NCI-H524 (cell line): ENCODE results near the gene HMGCS2.

Experiments
- DNase-seq, 2 experiments: peaks; one replicate each; lab custom pipeline; 2025; lab: John Stamatoyannopoulos, UW

The HMGCS2 gene

GRCh38 chr1:119768778-119769177, at the start of gene HMGCS2:
TSS of gene HMGCS2 (minus strand) at chr1:119768905. CDS start at chr1:119768844, 61 bp downstream.
- DNase-seq: no peak

- no peak for DNase-seq
Observed at GRCh38 chr1:119818181-119818580, 49.5 kb upstream of the HMGCS2 start.

DNA sequence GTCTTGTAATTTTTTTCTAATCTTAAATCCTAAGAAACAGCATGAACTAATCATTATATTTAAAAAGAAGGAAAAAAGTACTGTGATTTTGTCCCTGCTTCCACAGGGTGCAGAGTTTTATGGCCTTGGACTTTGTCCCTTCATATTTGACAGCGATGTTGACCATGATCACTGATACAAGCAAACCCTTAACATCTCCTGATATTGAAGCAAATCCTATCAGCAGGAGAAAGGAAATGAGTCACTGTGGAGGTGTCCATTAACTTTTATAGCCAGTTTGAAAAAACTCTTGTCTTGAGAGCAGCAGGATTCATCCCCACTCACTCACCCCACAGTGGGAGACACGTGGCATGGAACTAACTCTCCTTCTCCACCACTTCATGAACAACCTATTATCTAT, 47.7 kb upstream of the HMGCS2 start:
- DNase-seq: no peak

- no peak for DNase-seq
Observed at GRCh38 chr1:119815928-119816327, 47.2 kb upstream of the HMGCS2 start.

DNA sequence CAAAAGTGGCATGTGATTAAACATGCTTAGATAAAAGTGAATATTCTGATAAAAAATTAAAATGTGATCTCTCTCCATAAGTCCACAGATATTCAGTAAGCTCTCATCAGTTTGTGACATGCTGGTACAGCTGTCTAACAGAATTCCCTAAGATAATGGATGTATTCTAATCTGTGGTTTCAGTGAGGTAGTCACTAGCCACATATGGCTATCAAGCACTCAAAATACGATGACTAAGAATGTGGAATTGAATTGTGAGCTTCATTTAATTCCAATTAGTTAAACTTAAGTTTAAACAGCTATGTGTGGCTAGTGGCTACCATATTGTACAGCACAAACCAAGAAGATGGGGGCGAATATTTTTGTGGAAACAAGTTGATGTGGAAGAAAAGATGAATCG, 46.7 kb upstream of the HMGCS2 start:
- DNase-seq: no peak

GRCh38 chr1:119814288-119814687, 45.6 kb upstream of the HMGCS2 start:
- DNase-seq: no peak

GRCh38 chr1:119811985-119812557, 43.4 kb upstream of the HMGCS2 start:
- no peak for DNase-seq

DNA sequence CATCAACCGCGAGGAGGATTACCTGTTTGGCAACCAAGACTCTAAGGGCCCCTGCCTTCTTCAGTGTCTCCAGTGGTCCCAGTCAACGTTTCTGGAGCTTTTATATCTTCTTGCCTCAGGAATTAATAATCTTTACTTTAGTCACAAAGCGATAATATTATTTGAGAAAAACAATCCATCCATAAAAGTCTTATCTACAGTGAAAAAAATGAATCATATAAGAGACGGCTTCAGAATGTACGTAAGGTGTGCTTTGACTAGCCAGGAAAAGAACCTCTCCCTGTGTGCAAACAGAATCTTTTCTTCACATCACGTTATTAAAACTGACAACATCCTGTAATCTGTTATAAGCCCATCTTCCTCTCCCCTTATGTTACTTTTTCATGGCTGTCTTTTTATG, 42.7 kb upstream of the HMGCS2 start, which contains the start of gene REG4:
TSS of gene REG4 (minus strand) at position 74 of the 400 bp plus-strand sequence. CDS start 2,691 bp downstream, outside the sequence.
- no peak for DNase-seq

- peak; percentile 27 to 53 for DNase-seq
Observed at GRCh38 chr1:119808972-119809550, 40.4 kb upstream of the HMGCS2 start.

DNA sequence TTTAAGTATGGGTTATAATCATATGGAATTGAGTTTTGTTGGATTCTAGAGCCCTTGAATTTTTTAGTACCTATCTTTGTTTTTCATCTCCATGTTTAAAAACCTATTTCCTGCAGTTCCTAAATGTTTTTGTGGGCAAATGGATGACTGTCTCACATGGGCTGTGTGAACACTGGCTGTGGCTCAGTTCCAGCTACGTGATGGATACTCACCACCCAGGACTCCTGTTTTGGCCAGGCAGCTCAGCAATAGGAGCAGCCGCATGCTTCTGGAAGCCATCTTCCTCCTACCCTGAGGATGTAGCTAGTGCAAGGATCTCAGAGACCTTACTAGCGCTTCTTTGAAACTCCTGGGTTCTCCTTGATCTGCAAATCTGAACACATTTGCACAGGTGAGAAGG, 39.8 kb upstream of the HMGCS2 start:
- DNase-seq: no peak

DNA sequence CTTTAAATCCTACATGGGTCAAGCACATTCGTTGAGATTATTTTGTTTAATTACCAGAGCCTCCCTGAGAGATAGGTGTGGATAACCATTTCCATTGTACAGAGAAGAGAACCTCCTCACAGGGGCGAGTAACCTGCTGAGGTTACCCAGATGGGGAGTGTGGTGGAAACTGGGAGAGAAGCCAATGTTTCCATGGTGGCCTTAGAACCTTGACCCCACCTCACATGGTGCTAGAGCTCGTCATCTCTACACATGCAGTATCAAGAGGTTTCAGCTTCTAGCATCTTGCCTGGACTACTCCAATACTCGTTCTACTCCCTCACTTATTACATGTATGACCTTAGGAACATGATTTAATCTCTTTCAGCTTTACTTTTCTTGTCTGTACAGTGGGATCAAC, 37.8 kb upstream of the HMGCS2 start:
- DNase-seq: no peak

DNA sequence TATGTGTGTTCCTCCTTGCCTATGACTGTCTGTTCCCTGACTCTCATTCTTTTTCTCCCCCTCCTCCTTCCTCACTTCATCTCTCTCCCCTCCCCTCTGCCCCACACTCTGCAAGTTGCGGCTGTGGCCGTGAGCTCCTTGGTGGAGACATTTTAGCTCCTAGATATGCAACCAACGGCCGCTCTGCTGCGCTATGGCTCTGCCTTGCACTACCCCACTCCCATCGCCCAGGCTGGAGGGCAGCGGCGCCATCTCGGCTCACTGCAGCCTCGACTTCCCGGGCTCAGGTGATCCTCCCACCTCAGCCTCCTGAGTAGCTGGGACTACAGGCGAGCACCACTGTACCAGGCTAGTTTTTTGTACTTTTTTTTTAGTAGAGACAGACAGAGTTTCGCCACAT, 37.0 kb upstream of the HMGCS2 start:
- no peak for DNase-seq

DNA sequence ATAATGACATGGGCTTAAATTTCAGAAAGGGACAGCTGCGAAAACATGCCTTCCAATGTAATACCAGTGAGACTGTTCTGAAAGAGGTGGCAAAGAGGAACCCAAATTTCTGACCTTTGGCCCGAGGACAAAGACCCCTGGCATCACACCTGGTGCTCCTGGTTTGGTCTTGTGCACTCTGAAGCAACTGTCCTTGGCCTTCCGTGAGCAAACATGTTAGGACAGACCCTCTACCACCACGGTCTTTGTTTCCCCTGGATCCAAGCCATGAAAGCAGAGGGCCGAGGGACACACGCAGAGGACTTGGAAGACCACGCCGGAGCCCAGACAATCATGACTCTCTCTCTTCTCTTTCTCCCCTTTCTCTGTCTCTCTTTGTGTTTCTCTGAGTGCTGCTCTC, 36.5 kb upstream of the HMGCS2 start:
- DNase-seq: no peak

DNA sequence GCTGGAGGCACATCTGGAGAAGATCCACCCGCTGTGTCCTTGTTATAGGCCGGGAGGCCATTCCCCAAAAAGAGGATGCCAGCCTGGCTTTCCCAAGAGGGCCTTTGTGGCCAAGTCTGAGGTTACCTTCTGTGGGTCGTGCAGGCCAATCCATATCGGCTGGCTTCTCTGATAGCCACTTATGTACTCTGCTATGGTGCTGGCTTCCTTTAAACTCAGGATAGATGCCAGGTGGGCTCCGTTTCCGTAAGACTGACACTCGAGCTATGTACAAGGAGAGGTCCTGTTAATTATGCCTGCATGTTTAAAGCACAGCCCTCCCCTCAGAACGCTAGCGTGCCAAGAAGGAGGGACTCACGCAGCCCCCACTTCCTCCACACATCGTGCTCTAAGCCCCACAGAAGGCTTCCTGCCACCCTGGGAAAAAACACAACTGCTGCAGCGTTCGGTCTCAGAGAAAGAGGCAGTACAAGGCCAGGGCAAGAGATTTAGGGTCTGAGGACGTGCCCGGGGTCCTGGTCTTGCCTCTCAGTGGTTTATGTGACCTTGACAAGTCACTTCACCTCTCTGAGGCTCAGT, 31.0 kb upstream of the HMGCS2 start:
- no peak for DNase-seq

- DNase-seq: no peak
Observed at GRCh38 chr1:119799003-119799402, 30.3 kb upstream of the HMGCS2 start.

GRCh38 chr1:119797606-119798005, 28.9 kb upstream of the HMGCS2 start:
- no peak for DNase-seq

- no peak for DNase-seq
Observed at GRCh38 chr1:119797162-119797561, 28.5 kb upstream of the HMGCS2 start.

DNA sequence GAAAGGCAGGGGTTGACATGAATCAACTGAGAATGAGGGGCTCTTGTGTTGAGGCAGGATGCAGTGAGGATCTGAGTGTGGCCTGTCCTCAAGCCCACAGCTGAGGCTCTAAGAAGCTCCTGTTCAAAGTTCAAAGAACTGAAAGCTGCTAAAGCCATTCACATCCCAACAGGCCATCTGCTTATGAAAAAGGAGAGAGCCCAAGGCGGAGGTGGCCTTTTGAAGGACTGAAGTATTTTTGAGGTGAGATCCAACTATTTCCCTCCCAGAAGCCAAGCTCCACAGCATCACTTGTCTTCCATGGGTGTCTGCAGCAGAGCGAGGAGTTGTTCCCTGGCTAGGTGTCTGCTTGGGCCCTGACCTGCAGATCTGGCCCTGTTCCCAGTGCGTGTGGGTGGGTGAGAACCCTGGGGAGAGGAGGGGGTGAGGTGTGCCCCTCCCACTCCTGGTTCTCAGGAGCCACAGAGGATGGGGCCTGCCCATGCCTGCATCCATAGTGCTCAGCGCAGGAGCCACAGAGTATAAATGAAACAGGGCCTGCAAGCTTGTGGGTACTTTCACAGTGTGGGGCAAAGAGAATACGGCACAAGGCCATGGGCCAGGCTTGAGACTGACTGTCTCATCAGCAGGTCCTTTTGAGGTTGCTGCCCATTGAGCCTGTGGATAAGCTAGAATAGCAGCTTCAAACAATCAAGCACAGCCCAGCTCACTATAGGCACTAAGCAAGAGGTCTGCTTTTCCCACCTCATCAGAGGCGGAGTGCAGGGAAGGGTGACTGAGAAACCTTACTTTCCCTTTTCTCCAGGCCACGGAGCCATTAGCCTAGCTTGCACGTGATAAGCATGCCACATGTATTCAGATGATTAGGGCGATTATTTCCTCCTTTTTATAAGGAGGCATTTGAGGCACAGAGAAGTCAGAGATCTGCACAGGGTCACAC, 26.8 kb upstream of the HMGCS2 start:
- no peak for DNase-seq

DNA sequence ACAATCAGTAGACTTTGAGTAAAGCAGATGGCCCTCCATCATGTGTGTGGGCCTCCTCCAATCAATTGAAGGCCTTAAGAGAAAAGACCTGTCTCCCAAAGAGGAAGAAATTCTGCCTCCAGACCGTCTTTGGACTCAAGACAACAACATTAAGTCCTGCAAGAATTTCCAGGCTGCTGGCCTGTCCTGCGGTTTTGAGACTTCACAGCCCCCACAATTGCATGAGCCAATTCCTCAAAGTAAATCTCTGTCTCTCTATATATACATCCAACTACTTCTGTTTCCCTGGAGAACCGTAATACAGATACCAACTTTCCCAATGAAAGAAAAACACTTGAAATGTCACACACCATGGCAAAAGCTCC, 26.2 kb upstream of the HMGCS2 start:
- DNase-seq: no peak

- DNase-seq: no peak
Observed at GRCh38 chr1:119794230-119794875, 25.6 kb upstream of the HMGCS2 start.

DNA sequence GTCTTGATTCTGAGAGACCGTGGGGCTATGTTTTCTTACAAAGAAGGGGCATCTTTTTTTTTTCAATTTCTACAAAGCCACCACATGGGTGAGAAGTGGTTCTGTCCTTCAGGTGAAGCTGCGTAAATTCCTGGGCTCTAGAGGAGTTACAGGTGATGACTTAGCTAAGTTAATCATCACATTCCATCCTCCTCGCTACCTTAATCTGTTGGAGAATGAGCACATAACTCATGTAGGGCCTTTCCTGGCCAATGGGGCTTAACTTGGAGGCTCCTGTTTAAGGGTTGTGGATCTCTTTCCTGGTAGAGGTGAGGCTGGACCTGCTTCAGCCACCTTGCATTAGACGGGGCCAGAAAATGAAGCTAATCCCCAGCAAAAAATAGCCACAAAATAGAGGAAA, 22.7 kb upstream of the HMGCS2 start:
- no peak for DNase-seq
